Inferior parietal cortex (tissue), 1 donor: ENCODE data around the gene PIGP.
"Not testable (repeated sequence)": the region's sequence is repeated elsewhere in the genome, so short reads cannot be mapped to it uniquely, and the experiment has no call there.

Experiments
- DNase-seq: peaks from one replicate; pipeline ENCODE4 v3.0.0-alpha.2; 2016; ENCODE audit errors: extremely low spot score

Gene PIGP

GRCh38 chr21:37072988-37073416 lies at the start of gene PIGP, which contains the start of gene TTC3:
Gene PIGP (minus strand): TSS chr21:37073071. CDS start chr21:37072515, 556 bp downstream.
Gene TTC3 (plus strand): TSS chr21:37073254. CDS start chr21:37087258, 14,004 bp downstream.
- DNase-seq = peak; percentile 94

GRCh38 chr21:37119421-37120218 lies 46.7 kb upstream of the PIGP start:
- no peak for DNase-seq

GRCh38 chr21:37118187-37118826 lies 45.4 kb upstream of the PIGP start:
- no peak for DNase-seq

- no peak for DNase-seq
Measured at GRCh38 chr21:37117204-37117603, 44.3 kb upstream of the PIGP start.

- not testable (repeated sequence) for DNase-seq
Measured at GRCh38 chr21:37116459-37116858, 43.6 kb upstream of the PIGP start.

- not testable (repeated sequence) for DNase-seq
Measured at GRCh38 chr21:37114301-37114700, 41.4 kb upstream of the PIGP start.

GRCh38 chr21:37111029-37111428 lies 38.2 kb upstream of the PIGP start:
- DNase-seq = not testable (repeated sequence)

GRCh38 chr21:37106998-37107397 lies 34.1 kb upstream of the PIGP start:
- DNase-seq = no peak

GRCh38 chr21:37102746-37103145 lies 29.9 kb upstream of the PIGP start:
- not testable (repeated sequence) for DNase-seq

GRCh38 chr21:37101384-37101783 lies 28.5 kb upstream of the PIGP start:
- no peak for DNase-seq

GRCh38 chr21:37100316-37100715 lies 27.4 kb upstream of the PIGP start:
- no peak for DNase-seq

- DNase-seq = no peak
Measured at GRCh38 chr21:37098751-37099150, 25.9 kb upstream of the PIGP start.

- DNase-seq = no peak
Measured at GRCh38 chr21:37095821-37096220, 22.9 kb upstream of the PIGP start.

GRCh38 chr21:37093977-37094376 lies 21.1 kb upstream of the PIGP start:
- DNase-seq = no peak

GRCh38 chr21:37088186-37088735 lies 15.4 kb upstream of the PIGP start:
- DNase-seq = no peak

GRCh38 chr21:37087188-37087587 lies 14.3 kb upstream of the PIGP start:
- DNase-seq = peak; percentile 68

- DNase-seq = no peak
Measured at GRCh38 chr21:37085726-37086125, 12.9 kb upstream of the PIGP start.

- DNase-seq = no peak
Measured at GRCh38 chr21:37082856-37083528, 10.1 kb upstream of the PIGP start.

GRCh38 chr21:37082375-37082774 lies 9.5 kb upstream of the PIGP start:
- no peak for DNase-seq

GRCh38 chr21:37079211-37079824 lies 6.4 kb upstream of the PIGP start:
- no peak for DNase-seq

- no peak for DNase-seq
Measured at GRCh38 chr21:37077403-37077802, 4.5 kb upstream of the PIGP start.
